ENCODE data around the gene NYAP2. TPM values are rescaled to one million over a fixed set of nuclear protein-coding genes. Genes with fewer than 3 reads are reported as not detected.

Gene NYAP2
- total and polyA plus RNA-seq, 2 of the 4 experiments (the other 2 are of a cell fraction) = not detected

DNA sequence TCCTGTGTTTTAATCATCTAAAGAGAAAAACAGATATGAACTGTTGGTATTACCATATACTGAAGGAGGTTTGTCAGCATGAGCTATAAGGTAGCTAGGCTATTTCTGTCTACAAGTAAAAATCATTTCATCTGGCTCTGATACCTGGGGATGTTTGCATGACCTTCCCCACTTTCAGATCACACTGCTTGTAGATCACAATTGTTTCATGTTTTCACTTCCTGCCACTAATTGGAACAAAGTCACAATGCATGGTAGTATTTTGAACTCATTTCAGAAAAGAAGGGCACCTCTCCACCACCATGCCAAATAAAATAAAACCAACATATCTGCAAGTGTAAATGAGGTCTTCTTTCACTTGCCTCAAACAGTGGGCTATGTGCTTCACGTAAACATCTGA lies 37.8 kb downstream of the NYAP2 start:
- TF ChIP-seq CHD1 (IDR thresholded peaks at IDR 0.05; ENCODE audit: low read depth, low read length) = no peak
- no peak for TF ChIP-seq BHLHE40 (IDR thresholded peaks at IDR 0.05; ENCODE audit: low read depth, low read length)
- no peak for TF ChIP-seq NFE2L2 (IDR thresholded peaks at IDR 0.05; ENCODE audit: low read depth, low read length)
- TF ChIP-seq, protein P1, sequence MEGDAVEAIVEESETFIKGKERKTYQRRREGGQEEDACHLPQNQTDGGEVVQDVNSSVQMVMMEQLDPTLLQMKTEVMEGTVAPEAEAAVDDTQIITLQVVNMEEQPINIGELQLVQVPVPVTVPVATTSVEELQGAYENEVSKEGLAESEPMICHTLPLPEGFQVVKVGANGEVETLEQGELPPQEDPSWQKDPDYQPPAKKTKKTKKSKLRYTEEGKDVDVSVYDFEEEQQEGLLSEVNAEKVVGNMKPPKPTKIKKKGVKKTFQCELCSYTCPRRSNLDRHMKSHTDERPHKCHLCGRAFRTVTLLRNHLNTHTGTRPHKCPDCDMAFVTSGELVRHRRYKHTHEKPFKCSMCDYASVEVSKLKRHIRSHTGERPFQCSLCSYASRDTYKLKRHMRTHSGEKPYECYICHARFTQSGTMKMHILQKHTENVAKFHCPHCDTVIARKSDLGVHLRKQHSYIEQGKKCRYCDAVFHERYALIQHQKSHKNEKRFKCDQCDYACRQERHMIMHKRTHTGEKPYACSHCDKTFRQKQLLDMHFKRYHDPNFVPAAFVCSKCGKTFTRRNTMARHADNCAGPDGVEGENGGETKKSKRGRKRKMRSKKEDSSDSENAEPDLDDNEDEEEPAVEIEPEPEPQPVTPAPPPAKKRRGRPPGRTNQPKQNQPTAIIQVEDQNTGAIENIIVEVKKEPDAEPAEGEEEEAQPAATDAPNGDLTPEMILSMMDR (conservative IDR thresholded peaks at IDR 0.05; ENCODE audit: low read depth, low read length) = no peak
- TF ChIP-seq, protein P2, sequence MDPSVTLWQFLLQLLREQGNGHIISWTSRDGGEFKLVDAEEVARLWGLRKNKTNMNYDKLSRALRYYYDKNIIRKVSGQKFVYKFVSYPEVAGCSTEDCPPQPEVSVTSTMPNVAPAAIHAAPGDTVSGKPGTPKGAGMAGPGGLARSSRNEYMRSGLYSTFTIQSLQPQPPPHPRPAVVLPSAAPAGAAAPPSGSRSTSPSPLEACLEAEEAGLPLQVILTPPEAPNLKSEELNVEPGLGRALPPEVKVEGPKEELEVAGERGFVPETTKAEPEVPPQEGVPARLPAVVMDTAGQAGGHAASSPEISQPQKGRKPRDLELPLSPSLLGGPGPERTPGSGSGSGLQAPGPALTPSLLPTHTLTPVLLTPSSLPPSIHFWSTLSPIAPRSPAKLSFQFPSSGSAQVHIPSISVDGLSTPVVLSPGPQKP (IDR thresholded peaks at IDR 0.05; ENCODE audit: borderline replicate concordance, low read depth, low read length) = no peak
- no peak for TF ChIP-seq FOS (IDR thresholded peaks at IDR 0.05; ENCODE audit: low read depth, low read length)
- no peak for TF ChIP-seq POLR2A (IDR thresholded peaks at IDR 0.05; ENCODE audit: low read depth, low read length)
- TF ChIP-seq, protein P3, sequence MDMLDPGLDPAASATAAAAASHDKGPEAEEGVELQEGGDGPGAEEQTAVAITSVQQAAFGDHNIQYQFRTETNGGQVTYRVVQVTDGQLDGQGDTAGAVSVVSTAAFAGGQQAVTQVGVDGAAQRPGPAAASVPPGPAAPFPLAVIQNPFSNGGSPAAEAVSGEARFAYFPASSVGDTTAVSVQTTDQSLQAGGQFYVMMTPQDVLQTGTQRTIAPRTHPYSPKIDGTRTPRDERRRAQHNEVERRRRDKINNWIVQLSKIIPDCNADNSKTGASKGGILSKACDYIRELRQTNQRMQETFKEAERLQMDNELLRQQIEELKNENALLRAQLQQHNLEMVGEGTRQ (IDR thresholded peaks at IDR 0.05; ENCODE audit: low read depth, low read length) = no peak
- no peak for TF ChIP-seq MAZ (IDR thresholded peaks at IDR 0.05; ENCODE audit: borderline replicate concordance, low read depth, low read length)
- no peak for TF ChIP-seq MXI1 (IDR thresholded peaks at IDR 0.05; ENCODE audit: borderline replicate concordance, low read depth, low read length)
- no peak for TF ChIP-seq RFX5 (IDR thresholded peaks at IDR 0.05; ENCODE audit: low read depth, low read length)
- TF ChIP-seq SMC3 (IDR thresholded peaks at IDR 0.05; ENCODE audit: low read depth, low read length) = no peak
- TF ChIP-seq MAFK (IDR thresholded peaks at IDR 0.05; ENCODE audit: low read depth, low read length) = no peak
- TF ChIP-seq RAD21 (IDR thresholded peaks at IDR 0.05; ENCODE audit: low read length) = no peak
- no peak for TF ChIP-seq CEBPB (IDR thresholded peaks at IDR 0.05; ENCODE audit: low read depth, low read length)
- no peak for TF ChIP-seq RCOR1 (IDR thresholded peaks at IDR 0.05; ENCODE audit: insufficient replicate concordance, low read length)
- DNase-seq = no peak
- Histone ChIP-seq H2AK9ac (replicated peaks; ENCODE audit: low read depth, low read length, poor library complexity) (no peak overlapping the region), H3K27ac (ENCODE audit: insufficient read depth, low read length) (no peak overlapping the region), H2AFZ (replicated peaks; ENCODE audit: low read length, poor library complexity) (no peak overlapping the region), H2BK120ac (ENCODE audit: low read depth, low read length) (no peak overlapping the region), H3K9ac (ENCODE audit: low read depth, low read length) (no peak overlapping the region), H4K20me1 (ENCODE audit: insufficient read depth, low read length) (no peaks in the 10 kb centered on the region), H2AK5ac (ENCODE audit: low read depth, low read length) (no peak overlapping the region), H3K14ac (replicated peaks; ENCODE audit: low read depth, low read length) (no peak overlapping the region), H2BK15ac (ENCODE audit: low read depth, low read length) (no peak overlapping the region), H4K91ac (ENCODE audit: insufficient read depth, low read depth, low read length) (no peak overlapping the region), H3K23ac (ENCODE audit: low read depth, low read length) (no peak overlapping the region), H3K27me3 (ENCODE audit: control insufficient read depth, insufficient read depth, low read length) (no peaks in the 10 kb centered on the region), H2BK20ac (ENCODE audit: low read depth, low read length) (no peak overlapping the region), H3K4ac (ENCODE audit: low read depth, low read length) (no peak overlapping the region), H3K18ac (ENCODE audit: low read depth, low read length) (no peak overlapping the region), H3K4me2 (ENCODE audit: low read depth, low read length) (no peak overlapping the region), H3K4me3 (ENCODE audit: insufficient read depth, low read depth, low read length) (no peak overlapping the region), H4K5ac (ENCODE audit: low read depth, low read length) (no peak overlapping the region), H4K8ac (ENCODE audit: low read depth in 2 of 2, low read length in 2 of 2) (no peak overlapping the region), H3K36me3 (ENCODE audit: control insufficient read depth, insufficient read depth, low read length) (no peaks in the 10 kb centered on the region), H3K9me3 (ENCODE audit: control insufficient read depth, insufficient read depth, low read length) (no peaks in the 10 kb centered on the region), H3K9me1 (ENCODE audit: insufficient read depth, low read length) (no peaks in the 10 kb centered on the region), H3K79me1 (ENCODE audit: low read depth in 1 of 2, low read length in 2 of 2) (no peaks in the 10 kb centered on the region), H3K56ac (ENCODE audit: extremely low read depth, insufficient read depth, low read length) (no peak overlapping the region), H2BK5ac (ENCODE audit: low read depth, low read length, poor library complexity, severe bottlenecking) (no peak overlapping the region), H3K4me1 (ENCODE audit: control insufficient read depth, insufficient read depth, low read length) (no peaks in the 10 kb centered on the region)
- CTCF ChIA-PET = no interaction called here
- no CpG with 5 or more reads among the region's 1 CpG for WGBS, 2 experiments (ENCODE audit: extremely low coverage in 2 of 2, insufficient read length in 1 of 2)
- dilution Hi-C loops (cut with HindIII; ENCODE audit: low sequenced_read_pairs, unreplicated experiment) = no loop called here
- no TSS peak for BruUV-seq (replicated peaks)
- POLR2A ChIA-PET (ENCODE audit: unreplicated experiment) = no interaction called here
- ATAC-seq (ENCODE audit: low read depth) = no peak
- in situ Hi-C loops (cut with MboI; ENCODE audit: low sequenced_read_pairs) = no loop called here
- intact Hi-C loops (cut with micrococcal nuclease) = no loop called here
